WTC11 (cell line): ENCODE measurements around the gene GLYATL3. TPM values are rescaled to one million over a fixed set of nuclear protein-coding genes. Genes with fewer than 3 reads are reported as not detected.

ENCODE experiments used
- ATAC-seq: fragments of 200-7000 bp; cut with Tn5 transposase; 2 replicates; pipeline ENCODE4 v1.10.0; 2021; ENCODE audit warnings: mild to moderate bottlenecking, moderate library complexity
- CTCF ChIA-PET: fragments of 300-600 bp; sonication (Branson Sonifier 250); formaldehyde crosslinking; loops from one replicate; lab custom pipeline; 2021; ENCODE audit warnings: antibody characterized with exemption; lab: Charles Lee
- POLR2A ChIA-PET: fragments of 350-600 bp; sonication (Branson Sonifier 250); formaldehyde crosslinking; loops from one replicate; lab custom pipeline; 2021; ENCODE audit warnings: antibody characterized with exemption; lab: Charles Lee
- DNase-seq: peaks from one replicate; pipeline ENCODE4 v3.0.0; 2021; ENCODE audit warnings: low spot score
- H3K27ac Mint-ChIP-seq: 2 replicates; pipeline ENCODE4 v1.8.0; 2021; ENCODE audit warnings: mixed read lengths
- H3K27me3 Mint-ChIP-seq: 2 replicates; pipeline ENCODE4 v1.8.0; 2021; ENCODE audit warnings: low read depth, mild to moderate bottlenecking, moderate library complexity, mixed read lengths
- H3K36me3 Mint-ChIP-seq: 2 replicates; pipeline ENCODE4 v1.8.0; 2021; ENCODE audit warnings: mixed read lengths
- H3K4me1 Mint-ChIP-seq: 2 replicates; pipeline ENCODE4 v1.8.0; 2022; ENCODE audit warnings: mixed read lengths
- H3K4me3 Mint-ChIP-seq: 2 replicates; pipeline ENCODE4 v1.8.0; 2021; ENCODE audit warnings: mild to moderate bottlenecking, moderate library complexity, mixed read lengths
- H3K9me3 Mint-ChIP-seq: 2 replicates; pipeline ENCODE4 v1.8.0; 2021; ENCODE audit warnings: mixed read lengths
- CREM ChIP-seq: sonication (generic); formaldehyde crosslinking; IDR thresholded peaks from 2 replicates; pipeline ENCODE4 v1.8.1; 2022; ENCODE audit warnings: mild to moderate bottlenecking, missing genetic modification reagents, moderate library complexity
- E2F5 ChIP-seq: sonication (generic); formaldehyde crosslinking; IDR thresholded peaks from 2 replicates; pipeline ENCODE4 v1.8.1; 2022; ENCODE audit warnings: mild to moderate bottlenecking, moderate library complexity, missing genetic modification reagents
- EMX1 ChIP-seq: fragments of 250-450 bp; sonication (Bioruptor Pico); IDR thresholded peaks from 2 replicates; pipeline ENCODE4 v1.8.0; 2021; ENCODE audit warnings: mild to moderate bottlenecking
- ESRRA ChIP-seq: sonication (generic); formaldehyde crosslinking; IDR thresholded peaks from 2 replicates; pipeline ENCODE4 v1.8.1; 2022; ENCODE audit warnings: mild to moderate bottlenecking, missing genetic modification reagents, borderline replicate concordance
- FOXK1 ChIP-seq: sonication (generic); formaldehyde crosslinking; IDR thresholded peaks from 2 replicates; pipeline ENCODE4 v1.8.0; 2022; ENCODE audit warnings: mild to moderate bottlenecking, moderate library complexity, missing genetic modification reagents
- GABPB1 ChIP-seq: sonication (generic); formaldehyde crosslinking; IDR thresholded peaks from 2 replicates; pipeline ENCODE4 v1.8.1; 2023; ENCODE audit warnings: mild to moderate bottlenecking, missing genetic modification reagents
- GRHL2 ChIP-seq: fragments of 250-450 bp; sonication (Bioruptor Pico); IDR thresholded peaks from 2 replicates; pipeline ENCODE4 v1.8.0; 2022; ENCODE audit warnings: mild to moderate bottlenecking, moderate library complexity; ENCODE audit not compliant: insufficient replicate concordance, severe bottlenecking
- GTF2I ChIP-seq: fragments of 250-450 bp; sonication (Bioruptor Pico); conservative IDR thresholded peaks from 2 replicates; pipeline ENCODE4 v1.4.0; 2021; ENCODE audit warnings: mild to moderate bottlenecking
- JAZF1 ChIP-seq: fragments of 250-450 bp; sonication (Bioruptor Pico); IDR thresholded peaks from 2 replicates; pipeline ENCODE4 v1.9.0; 2021; ENCODE audit warnings: moderate library complexity, mild to moderate bottlenecking, inconsistent platforms
- MXD4 ChIP-seq: fragments of 250-450 bp; sonication (Bioruptor Pico); IDR thresholded peaks from 2 replicates; pipeline ENCODE4 v1.8.0; 2021; ENCODE audit warnings: mild to moderate bottlenecking, moderate library complexity, borderline replicate concordance
- NFYB ChIP-seq: sonication (generic); formaldehyde crosslinking; conservative IDR thresholded peaks from 2 replicates; pipeline ENCODE4 v1.8.0; 2022; ENCODE audit warnings: low read depth, missing genetic modification reagents
- TEAD4 ChIP-seq: sonication (generic); formaldehyde crosslinking; IDR thresholded peaks from 2 replicates; pipeline ENCODE4 v1.8.0; 2022; ENCODE audit warnings: mild to moderate bottlenecking, missing genetic modification reagents
- ZNF138 ChIP-seq: sonication (generic); formaldehyde crosslinking; conservative IDR thresholded peaks from 2 replicates; pipeline ENCODE4 v1.8.1; 2022; ENCODE audit warnings: mild to moderate bottlenecking, moderate library complexity, missing genetic modification reagents
- ZNF232 ChIP-seq: sonication (generic); formaldehyde crosslinking; IDR thresholded peaks from 2 replicates; pipeline ENCODE4 v1.8.0; 2022; ENCODE audit warnings: mild to moderate bottlenecking, missing genetic modification reagents
- ZNF263 ChIP-seq: sonication (generic); formaldehyde crosslinking; IDR thresholded peaks from 2 replicates; pipeline ENCODE4 v1.8.1; 2022; ENCODE audit warnings: low read depth, mild to moderate bottlenecking, moderate library complexity, missing genetic modification reagents
- total RNA-seq: library from RNA; stranded (reverse); gene quantifications from 3 replicates; pipeline ENCODE4 v1.2.3, GENCODE V29; 2021
- TF ChIP-seq, protein P1 (sequence below): sonication (generic); formaldehyde crosslinking; IDR thresholded peaks from 2 replicates; pipeline ENCODE4 v1.8.1; 2023; ENCODE audit warnings: mild to moderate bottlenecking, missing genetic modification reagents
- TF ChIP-seq, protein P2 (sequence below): sonication (generic); formaldehyde crosslinking; IDR thresholded peaks from 2 replicates; pipeline ENCODE4 v1.8.0; 2022; ENCODE audit warnings: missing genetic modification reagents
- TF ChIP-seq, protein P3 (sequence below): sonication (generic); formaldehyde crosslinking; IDR thresholded peaks from 2 replicates; pipeline ENCODE4 v1.8.0; 2022; ENCODE audit warnings: mild to moderate bottlenecking, missing genetic modification reagents

The GLYATL3 gene
- total RNA-seq, 1 experiment from 2014 or later, result not detected

GRCh38 chr6:49522710-49523593 lies 23.2 kb downstream of the GLYATL3 start:
- CTCF ChIA-PET, result no interaction called here
- no peak for ATAC-seq
- POLR2A ChIA-PET, result no interaction called here
- no peaks in the 10 kb centered on the region for H3K36me3 Mint-ChIP-seq
- H3K9me3 Mint-ChIP-seq, result no peaks in the 10 kb centered on the region
- H3K4me1 Mint-ChIP-seq, result peaks cover 11% of the 10 kb centered on the region
- TF ChIP-seq GABPB1 (CRISPR knock-in tag) (peak; percentile 54), JAZF1 (CRISPR knock-in tag) (no peak)
- H3K27ac Mint-ChIP-seq, result no peak overlapping the region
- no peaks in the 10 kb centered on the region for H3K27me3 Mint-ChIP-seq
- no peak for DNase-seq
- H3K4me3 Mint-ChIP-seq, result no peak overlapping the region

- no peaks in the 10 kb centered on the region for H3K36me3 Mint-ChIP-seq
- no peaks in the 10 kb centered on the region for H3K27me3 Mint-ChIP-seq
- no peak for ATAC-seq
- ChIA-PET CTCF (no interaction called here), POLR2A (no interaction called here)
- no peak for DNase-seq
- no peak overlapping the region for H3K27ac Mint-ChIP-seq
- TF ChIP-seq MXD4 (CRISPR knock-in tag), result no peak
- TF ChIP-seq EMX1 (CRISPR knock-in tag), result no peak
- no peak for TF ChIP-seq GRHL2 (CRISPR knock-in tag)
- TF ChIP-seq ZNF263 (CRISPR knock-in tag), result no peak
- no peak for TF ChIP-seq E2F5 (CRISPR knock-in tag)
- TF ChIP-seq, protein P1, sequence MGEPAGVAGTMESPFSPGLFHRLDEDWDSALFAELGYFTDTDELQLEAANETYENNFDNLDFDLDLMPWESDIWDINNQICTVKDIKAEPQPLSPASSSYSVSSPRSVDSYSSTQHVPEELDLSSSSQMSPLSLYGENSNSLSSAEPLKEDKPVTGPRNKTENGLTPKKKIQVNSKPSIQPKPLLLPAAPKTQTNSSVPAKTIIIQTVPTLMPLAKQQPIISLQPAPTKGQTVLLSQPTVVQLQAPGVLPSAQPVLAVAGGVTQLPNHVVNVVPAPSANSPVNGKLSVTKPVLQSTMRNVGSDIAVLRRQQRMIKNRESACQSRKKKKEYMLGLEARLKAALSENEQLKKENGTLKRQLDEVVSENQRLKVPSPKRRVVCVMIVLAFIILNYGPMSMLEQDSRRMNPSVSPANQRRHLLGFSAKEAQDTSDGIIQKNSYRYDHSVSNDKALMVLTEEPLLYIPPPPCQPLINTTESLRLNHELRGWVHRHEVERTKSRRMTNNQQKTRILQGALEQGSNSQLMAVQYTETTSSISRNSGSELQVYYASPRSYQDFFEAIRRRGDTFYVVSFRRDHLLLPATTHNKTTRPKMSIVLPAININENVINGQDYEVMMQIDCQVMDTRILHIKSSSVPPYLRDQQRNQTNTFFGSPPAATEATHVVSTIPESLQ (CRISPR knock-in tag), result no peak
- TF ChIP-seq TEAD4, result no peak
- TF ChIP-seq CREM (CRISPR knock-in tag), result no peak
- TF ChIP-seq, protein P2, sequence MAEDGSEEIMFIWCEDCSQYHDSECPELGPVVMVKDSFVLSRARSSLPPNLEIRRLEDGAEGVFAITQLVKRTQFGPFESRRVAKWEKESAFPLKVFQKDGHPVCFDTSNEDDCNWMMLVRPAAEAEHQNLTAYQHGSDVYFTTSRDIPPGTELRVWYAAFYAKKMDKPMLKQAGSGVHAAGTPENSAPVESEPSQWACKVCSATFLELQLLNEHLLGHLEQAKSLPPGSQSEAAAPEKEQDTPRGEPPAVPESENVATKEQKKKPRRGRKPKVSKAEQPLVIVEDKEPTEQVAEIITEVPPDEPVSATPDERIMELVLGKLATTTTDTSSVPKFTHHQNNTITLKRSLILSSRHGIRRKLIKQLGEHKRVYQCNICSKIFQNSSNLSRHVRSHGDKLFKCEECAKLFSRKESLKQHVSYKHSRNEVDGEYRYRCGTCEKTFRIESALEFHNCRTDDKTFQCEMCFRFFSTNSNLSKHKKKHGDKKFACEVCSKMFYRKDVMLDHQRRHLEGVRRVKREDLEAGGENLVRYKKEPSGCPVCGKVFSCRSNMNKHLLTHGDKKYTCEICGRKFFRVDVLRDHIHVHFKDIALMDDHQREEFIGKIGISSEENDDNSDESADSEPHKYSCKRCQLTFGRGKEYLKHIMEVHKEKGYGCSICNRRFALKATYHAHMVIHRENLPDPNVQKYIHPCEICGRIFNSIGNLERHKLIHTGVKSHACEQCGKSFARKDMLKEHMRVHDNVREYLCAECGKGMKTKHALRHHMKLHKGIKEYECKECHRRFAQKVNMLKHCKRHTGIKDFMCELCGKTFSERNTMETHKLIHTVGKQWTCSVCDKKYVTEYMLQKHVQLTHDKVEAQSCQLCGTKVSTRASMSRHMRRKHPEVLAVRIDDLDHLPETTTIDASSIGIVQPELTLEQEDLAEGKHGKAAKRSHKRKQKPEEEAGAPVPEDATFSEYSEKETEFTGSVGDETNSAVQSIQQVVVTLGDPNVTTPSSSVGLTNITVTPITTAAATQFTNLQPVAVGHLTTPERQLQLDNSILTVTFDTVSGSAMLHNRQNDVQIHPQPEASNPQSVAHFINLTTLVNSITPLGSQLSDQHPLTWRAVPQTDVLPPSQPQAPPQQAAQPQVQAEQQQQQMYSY (CRISPR knock-in tag), result no peak
- TF ChIP-seq, protein P3, sequence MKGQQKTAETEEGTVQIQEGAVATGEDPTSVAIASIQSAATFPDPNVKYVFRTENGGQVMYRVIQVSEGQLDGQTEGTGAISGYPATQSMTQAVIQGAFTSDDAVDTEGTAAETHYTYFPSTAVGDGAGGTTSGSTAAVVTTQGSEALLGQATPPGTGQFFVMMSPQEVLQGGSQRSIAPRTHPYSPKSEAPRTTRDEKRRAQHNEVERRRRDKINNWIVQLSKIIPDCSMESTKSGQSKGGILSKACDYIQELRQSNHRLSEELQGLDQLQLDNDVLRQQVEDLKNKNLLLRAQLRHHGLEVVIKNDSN (CRISPR knock-in tag), result no peak
- no peak for TF ChIP-seq GTF2I (CRISPR knock-in tag)
- TF ChIP-seq ZNF232 (CRISPR knock-in tag), result no peak
- TF ChIP-seq NFYB, result no peak
- TF ChIP-seq ZNF138 (CRISPR knock-in tag), result no peak
- TF ChIP-seq ESRRA, result no peak
- TF ChIP-seq FOXK1 (CRISPR knock-in tag), result no peak
- H3K9me3 Mint-ChIP-seq, result no peaks in the 10 kb centered on the region
- H3K4me3 Mint-ChIP-seq, result no peak overlapping the region
- H3K4me1 Mint-ChIP-seq, result peaks cover 11% of the 10 kb centered on the region
Observed at GRCh38 chr6:49523901-49524300, 24.2 kb downstream of the GLYATL3 start.
